Trophoblast cell (in vitro differentiated cells and primary cell): ENCODE results near the gene SAXO2.
"Not testable (repeated sequence)": the region's sequence is repeated elsewhere in the genome, so short reads cannot be mapped to it uniquely, and the experiment has no call there.

Source experiments
- DNase-seq, 2 donors: peaks; one replicate each; pipeline ENCODE4 v3.0.0-alpha.2; 2016
- H2AFZ ChIP-seq: 2 replicates; pipeline ENCODE4 v1.6.1; 2013; ENCODE audit warnings: low read length, moderate library complexity, mild to moderate bottlenecking; ENCODE audit not compliant: insufficient read depth, poor library complexity
- H2AK5ac ChIP-seq: 2 replicates; pipeline ENCODE4 v1.6.1; 2013; ENCODE audit warnings: mild to moderate bottlenecking, low read length
- H2BK120ac ChIP-seq: 2 replicates; pipeline ENCODE4 v1.6.1; 2013; ENCODE audit warnings: low read length, mild to moderate bottlenecking, moderate library complexity; ENCODE audit not compliant: insufficient read depth, poor library complexity
- H2BK12ac ChIP-seq: 2 replicates; pipeline ENCODE4 v1.6.1; 2013; ENCODE audit warnings: mild to moderate bottlenecking, low read length, moderate library complexity
- H2BK5ac ChIP-seq: 2 replicates; pipeline ENCODE4 v1.6.1; 2013; ENCODE audit warnings: low read length, low read depth, moderate library complexity, mild to moderate bottlenecking; ENCODE audit not compliant: poor library complexity
- H3K14ac ChIP-seq: 2 replicates; pipeline ENCODE4 v1.6.1; 2013; ENCODE audit warnings: mild to moderate bottlenecking, low read length
- H3K18ac ChIP-seq: 2 replicates; pipeline ENCODE4 v1.6.1; 2013; ENCODE audit warnings: mild to moderate bottlenecking, low read length
- H3K23ac ChIP-seq: 2 replicates; pipeline ENCODE4 v1.6.1; 2013; ENCODE audit warnings: low read length
- H3K27ac ChIP-seq: 2 replicates; pipeline ENCODE4 v1.5.1; 2013; ENCODE audit warnings: low read depth, mild to moderate bottlenecking, inconsistent platforms, low read length, moderate library complexity
- H3K27me3 ChIP-seq: 2 replicates; pipeline ENCODE4 v1.6.1; 2013; ENCODE audit warnings: inconsistent platforms, mild to moderate bottlenecking, low read length, moderate library complexity; ENCODE audit not compliant: insufficient read depth
- H3K36me3 ChIP-seq, 2 experiments: 1 replicate in 1 of 2; 2 replicates in 1 of 2; pipeline ENCODE4 v1.6.1; 2013; ENCODE audit warnings: low read length in 2 of 2, mild to moderate bottlenecking in 2 of 2, moderate library complexity in 1 of 2; ENCODE audit not compliant: insufficient read depth in 2 of 2, control insufficient read depth in 1 of 2
- H3K4ac ChIP-seq: 2 replicates; pipeline ENCODE4 v1.6.1; 2013; ENCODE audit warnings: low read depth, mild to moderate bottlenecking, low read length, moderate library complexity
- H3K4me1 ChIP-seq, 2 experiments: 1 replicate in 1 of 2; 2 replicates in 1 of 2; pipeline ENCODE4 v1.6.1; 2013; ENCODE audit warnings: low read length in 2 of 2, mild to moderate bottlenecking in 2 of 2, moderate library complexity in 1 of 2; ENCODE audit not compliant: insufficient read depth in 2 of 2, control insufficient read depth in 1 of 2
- H3K4me2 ChIP-seq: 2 replicates; pipeline ENCODE4 v1.6.1; 2013; ENCODE audit warnings: inconsistent platforms, mild to moderate bottlenecking, low read length, moderate library complexity
- H3K4me3 ChIP-seq: 2 replicates; pipeline ENCODE4 v1.5.1; 2013; ENCODE audit warnings: mild to moderate bottlenecking, low read depth, low read length, inconsistent platforms
- H3K79me1 ChIP-seq: one replicate; pipeline ENCODE4 v1.6.1; 2013; ENCODE audit warnings: low read length
- H3K79me2 ChIP-seq: 2 replicates; pipeline ENCODE4 v1.6.1; 2013; ENCODE audit warnings: low read length, mild to moderate bottlenecking; ENCODE audit not compliant: control insufficient read depth, insufficient read depth, poor library complexity
- H3K9ac ChIP-seq: 2 replicates; pipeline ENCODE4 v1.6.1; 2013; ENCODE audit warnings: mild to moderate bottlenecking, low read length
- H3K9me3 ChIP-seq: 2 replicates; pipeline ENCODE4 v1.6.1; 2013; ENCODE audit warnings: low read depth, mild to moderate bottlenecking, control low read depth, inconsistent platforms, low read length; ENCODE audit not compliant: insufficient read depth
- H4K12ac ChIP-seq: 2 replicates; pipeline ENCODE4 v1.6.1; 2013; ENCODE audit warnings: low read depth, mild to moderate bottlenecking, low read length, moderate library complexity
- H4K8ac ChIP-seq: 2 replicates; pipeline ENCODE4 v1.6.1; 2013; ENCODE audit warnings: low read depth, mild to moderate bottlenecking, low read length, moderate library complexity
- H4K91ac ChIP-seq: one replicate; pipeline ENCODE4 v1.6.1; 2013; ENCODE audit warnings: low read depth, mild to moderate bottlenecking, low read length, moderate library complexity
- WGBS: extraction: QIAGEN DNeasy Blood & Tissue Kit; methylation state at CpG from one replicate; pipeline ENCODE4 v1.1.7; 2013; ENCODE audit warnings: missing lambda C conversion rate; ENCODE audit not compliant: insufficient read length, insufficient coverage; ENCODE audit errors: extremely low coverage; 5-methylcytosine and 5-hydroxymethylcytosine counted together

The SAXO2 gene

GRCh38 chr15:82300326-82300725 lies 37.7 kb downstream of the SAXO2 start:
- H3K4me3 ChIP-seq, H3K14ac ChIP-seq, H2BK12ac ChIP-seq, H4K8ac ChIP-seq, H3K27me3 ChIP-seq, H3K9me3 ChIP-seq, DNase-seq, H3K9ac ChIP-seq, H3K4me2 ChIP-seq, H4K12ac ChIP-seq, H2BK120ac ChIP-seq, H3K4ac ChIP-seq, H2BK5ac ChIP-seq, H3K4me1 ChIP-seq, H3K36me3 ChIP-seq, H2AFZ ChIP-seq, H4K91ac ChIP-seq, H3K79me2 ChIP-seq, H3K27ac ChIP-seq, H3K23ac ChIP-seq, H3K18ac ChIP-seq, H3K79me1 ChIP-seq, H2AK5ac ChIP-seq: not testable (repeated sequence)
- whole genome bisulfite sequencing: no CpG with 5 or more reads among the region's 6 CpGs

- H4K91ac ChIP-seq: no peak overlapping the region
Observed at GRCh38 chr15:82300883-82301282, 38.3 kb downstream of the SAXO2 start.

GRCh38 chr15:82301296-82302016 lies 38.8 kb downstream of the SAXO2 start:
- Histone ChIP-seq H3K4ac (no peak overlapping the region), H3K14ac (no peak overlapping the region), H3K79me1 (no peaks in the 10 kb centered on the region), H2BK12ac (no peak overlapping the region), H3K23ac (no peak overlapping the region), H3K9ac (no peak overlapping the region), H3K4me3 (peak overlapping the region; percentile 21), H4K91ac (no peak overlapping the region), H3K4me2 (no peak overlapping the region), H3K9me3 (peaks cover 2% of the 10 kb centered on the region), H3K18ac (no peak overlapping the region), H4K8ac (no peak overlapping the region), H3K27ac (no peak overlapping the region), H4K12ac (no peak overlapping the region), H2BK5ac (no peak overlapping the region), H3K27me3 (no peaks in the 10 kb centered on the region), H3K79me2 (no peaks in the 10 kb centered on the region), H2AFZ (no peak overlapping the region), H3K36me3 (no peaks in the 10 kb centered on the region), H3K4me1 (no peaks in the 10 kb centered on the region), H2AK5ac (no peak overlapping the region), H2BK120ac (no peak overlapping the region)
- no CpG with 5 or more reads among the region's 3 CpGs for WGBS
- DNase-seq: no peak

More at GRCh38 chr15:82300883-82301282, 38.3 kb downstream of the SAXO2 start:
- no peak overlapping the region for H4K12ac ChIP-seq
- H2AK5ac ChIP-seq: no peak overlapping the region
- H3K4ac ChIP-seq: no peak overlapping the region
- no peak overlapping the region for H2BK5ac ChIP-seq
- no peak overlapping the region for H3K23ac ChIP-seq
- no peak overlapping the region for H4K8ac ChIP-seq
- WGBS: no CpG with 5 or more reads among the region's 7 CpGs
- no peak overlapping the region for H3K4me2 ChIP-seq
- no peaks in the 10 kb centered on the region for H3K79me1 ChIP-seq
- H3K9me3 ChIP-seq: peaks cover 2% of the 10 kb centered on the region
- no peak overlapping the region for H2BK12ac ChIP-seq
- H3K18ac ChIP-seq: no peak overlapping the region
- H3K36me3 ChIP-seq: no peaks in the 10 kb centered on the region
- no peak overlapping the region for H2BK120ac ChIP-seq
- no peaks in the 10 kb centered on the region for H3K79me2 ChIP-seq
- no peak overlapping the region for H3K9ac ChIP-seq
- no peak overlapping the region for H2AFZ ChIP-seq
- H3K27me3 ChIP-seq: no peaks in the 10 kb centered on the region
- no peak for DNase-seq
- peak overlapping the region; percentile 21 for H3K4me3 ChIP-seq
- no peak overlapping the region for H3K14ac ChIP-seq
- no peaks in the 10 kb centered on the region for H3K4me1 ChIP-seq
- H3K27ac ChIP-seq: no peak overlapping the region

GRCh38 chr15:82303956-82304777 lies 41.5 kb downstream of the SAXO2 start:
- Histone ChIP-seq H3K23ac (no peak overlapping the region), H2BK5ac (no peak overlapping the region), H4K91ac (no peak overlapping the region), H4K12ac (no peak overlapping the region), H2BK120ac (no peak overlapping the region), H3K9ac (no peak overlapping the region), H2AK5ac (no peak overlapping the region), H3K9me3 (peaks cover 2% of the 10 kb centered on the region), H3K4me2 (no peak overlapping the region), H3K79me1 (no peaks in the 10 kb centered on the region), H3K4me3 (no peak overlapping the region), H3K36me3 (no peaks in the 10 kb centered on the region), H4K8ac (no peak overlapping the region), H3K27me3 (no peaks in the 10 kb centered on the region), H2BK12ac (no peak overlapping the region), H3K4ac (no peak overlapping the region), H3K27ac (no peak overlapping the region), H3K4me1 (no peaks in the 10 kb centered on the region), H2AFZ (no peak overlapping the region), H3K14ac (no peak overlapping the region), H3K18ac (no peak overlapping the region), H3K79me2 (no peaks in the 10 kb centered on the region)
- no peak for DNase-seq
- WGBS: no CpG with 5 or more reads among the region's 12 CpGs
